Aorta (tissue), 5 donors: ENCODE measurements around the gene FGD1. TPM values are rescaled to one million over a fixed set of nuclear protein-coding genes. Genes with fewer than 3 reads are reported as not detected.

Experiments used
- ATAC-seq: fragments of 200-7000 bp; cut with Tn5 transposase; one replicate; pipeline ENCODE4 v1.9.1; 2022; ENCODE audit warnings: moderate library complexity; ENCODE audit not compliant: low FRiP score
- DNase-seq, 2 donors: peaks; one replicate each; pipeline ENCODE4 v3.0.0-alpha.2; 2020
- H3K27ac ChIP-seq, 2 donors: one replicate each; pipeline ENCODE4 v1.5.1; 2013; ENCODE audit warnings: low read length in 2 of 2, mild to moderate bottlenecking in 2 of 2, moderate library complexity in 2 of 2, control low read depth in 1 of 2, inconsistent platforms in 1 of 2, low read depth in 1 of 2
- H3K27me3 ChIP-seq, 2 donors: one replicate each; pipeline ENCODE4 v1.6.1; 2013; ENCODE audit warnings: control low read depth in 1 of 2, low read length in 1 of 2, mild to moderate bottlenecking in 1 of 2, moderate library complexity in 1 of 2; ENCODE audit not compliant: insufficient read depth in 2 of 2, control insufficient read depth in 1 of 2
- H3K36me3 ChIP-seq, 2 donors: one replicate each; pipeline ENCODE4 v1.6.1; 2013; ENCODE audit warnings: control low read depth in 1 of 2, low read length in 1 of 2, mild to moderate bottlenecking in 1 of 2; ENCODE audit not compliant: insufficient read depth in 2 of 2, control insufficient read depth in 1 of 2
- H3K4me1 ChIP-seq, 2 donors: one replicate each; pipeline ENCODE4 v1.6.1; 2013; ENCODE audit warnings: low read length in 2 of 2, control low read depth in 1 of 2, mild to moderate bottlenecking in 1 of 2, moderate library complexity in 1 of 2; ENCODE audit not compliant: insufficient read depth in 2 of 2, control insufficient read depth in 1 of 2
- H3K4me3 ChIP-seq, 2 donors: one replicate each; pipeline ENCODE4 v1.5.1; 2013; ENCODE audit warnings: low read length in 2 of 2, control low read depth in 1 of 2, mild to moderate bottlenecking in 1 of 2
- H3K9me3 ChIP-seq: one replicate; pipeline ENCODE4 v1.6.1; 2013; ENCODE audit warnings: mild to moderate bottlenecking, low read length; ENCODE audit not compliant: control insufficient read depth
- WGBS, 2 donors: extraction: QIAGEN DNeasy Blood & Tissue Kit; methylation state at CpG; one replicate each; pipeline ENCODE4 v1.1.7; 2013; 5-methylcytosine and 5-hydroxymethylcytosine counted together
- intact Hi-C, 2 donors: fragments of 100-400 bp; cut with DNase I; formaldehyde crosslinking; loops; one replicate each; pipeline versions ENCODE4 v1.14.2 to v1.15.0; 2022
- polyA plus RNA-seq, 2 donors: library from polyadenylated mRNA; stranded (reverse); fragments of 200-250 nt; gene quantifications; one replicate each; pipeline ENCODE4 v1.2.3, GENCODE V29; 2013
- total RNA-seq, 2 donors: library from RNA; stranded (reverse); fragmentation: NEBNext Ultra II Directional; extraction: Animal tissue kit (Norgen Biotek cat#: 25700); gene quantifications; one replicate each; pipeline ENCODE4 v1.2.1, GENCODE V29; 2021
- donor health status: healthy with polysubstance abuse.
- donor health status: Bipolar disorder and iron deficiency.
- donor health status: DM: no; HTN: no; CAD: no.
- donor health status: DM: no; HTN: no; CAD: no.
- donor health status: DM: yes; HTN: yes; CAD: no.

Gene FGD1
- total and polyA plus RNA-seq, 4 donors = 1.0 to 12.5 (median 6.5) TPM

DNA sequence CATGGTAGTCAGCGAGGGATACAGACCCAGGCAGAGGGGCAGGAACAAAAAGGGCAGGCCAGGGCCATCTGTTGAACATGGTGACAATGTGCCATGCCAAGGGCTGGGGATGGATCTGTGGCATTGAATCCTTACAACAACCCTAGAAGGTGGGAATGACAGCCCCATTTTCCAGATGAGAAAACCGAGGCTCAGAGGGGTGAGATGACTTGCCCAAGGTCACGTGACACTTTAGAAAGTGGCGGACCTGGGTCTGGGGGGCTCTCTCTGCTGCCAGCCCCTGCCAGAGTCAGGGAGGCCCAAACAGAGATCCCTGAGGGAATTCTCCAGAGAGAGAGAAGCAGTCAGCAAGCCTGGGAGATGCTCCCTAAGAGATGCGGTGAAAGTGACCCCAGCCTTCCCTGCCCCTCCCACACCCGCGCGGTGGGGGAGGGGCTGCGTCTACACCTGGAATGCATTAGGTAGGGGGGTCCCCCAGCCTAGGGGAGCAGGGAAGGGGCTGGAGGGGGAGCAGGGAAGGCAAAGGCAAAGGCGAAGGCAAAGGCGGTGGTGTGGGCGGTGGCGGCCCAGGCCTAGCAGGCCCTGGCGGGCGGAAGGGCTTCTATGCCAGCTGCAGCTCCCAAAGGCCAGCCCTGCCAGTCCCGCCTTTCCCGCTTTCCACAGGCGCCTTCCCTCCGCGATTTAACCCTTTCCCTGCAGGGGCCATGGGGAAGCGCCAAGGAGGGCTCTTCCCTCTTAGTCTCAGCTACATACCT lies 13.0 kb downstream of the FGD1 start:
- Histone ChIP-seq H3K27me3 (no peaks in the 10 kb centered on the region), H3K36me3 (no peaks in the 10 kb centered on the region), H3K27ac (peak overlapping the region; percentile 39 to 52), H3K4me3 (no peak overlapping the region), H3K9me3 (no peaks in the 10 kb centered on the region), H3K4me1 (no peaks in the 10 kb centered on the region)
- DNase-seq (peak; percentile 52 to 79), ATAC-seq (peak; percentile 61)
- intact Hi-C loops = loop anchor here in 1 of 2 donors (5.0 kb wide), 1 partner anchor 49 kb away; the partner anchor contains the start of gene GNL3L
- 13 to 17% methylated on average over 21 of the region's 21 CpGs for WGBS, 2 donors

GRCh38 chrX:54479136-54480111 lies 16.6 kb downstream of the FGD1 start:
- H3K36me3 ChIP-seq = no peaks in the 10 kb centered on the region
- intact Hi-C loops = loop anchor here in 1 of 2 donors (5.0 kb wide), 1 partner anchor 53 kb away; the partner anchor contains the start of gene GNL3L
- H3K4me3 ChIP-seq = no peak overlapping the region
- no peak for DNase-seq
- no peaks in the 10 kb centered on the region for H3K9me3 ChIP-seq
- no peaks in the 10 kb centered on the region for H3K27me3 ChIP-seq
- no peak for ATAC-seq
- H3K27ac ChIP-seq = peak overlapping the region in 1 of 2 donors; percentile 40
- no peaks in the 10 kb centered on the region for H3K4me1 ChIP-seq
- 28 to 43% methylated on average over 9 of the region's 9 CpGs for WGBS, 2 donors

- no peak overlapping the region for H3K4me3 ChIP-seq
- 76 to 92% methylated on average over 10 of the region's 10 CpGs for WGBS, 2 donors
- H3K27me3 ChIP-seq = no peaks in the 10 kb centered on the region
- no peak overlapping the region for H3K27ac ChIP-seq
- H3K9me3 ChIP-seq = no peaks in the 10 kb centered on the region
- H3K4me1 ChIP-seq = no peaks in the 10 kb centered on the region
- ATAC-seq = no peak
- H3K36me3 ChIP-seq = peaks cover 0 to 2% of the 10 kb centered on the region in 2 donors
- DNase-seq = no peak
- intact Hi-C loops = no loop called here
Measured at GRCh38 chrX:54473993-54474859, 21.8 kb downstream of the FGD1 start.

- Histone ChIP-seq H3K36me3 (peaks cover 0 to 2% of the 10 kb centered on the region in 2 donors), H3K27me3 (no peaks in the 10 kb centered on the region), H3K4me3 (no peak overlapping the region), H3K4me1 (no peaks in the 10 kb centered on the region), H3K9me3 (no peaks in the 10 kb centered on the region), H3K27ac (no peak overlapping the region)
- intact Hi-C loops = no loop called here
- DNase-seq (no peak), ATAC-seq (peak; percentile 22)
- WGBS, 2 donors = 79 to 85% methylated on average over 21 of the region's 21 CpGs
Measured at GRCh38 chrX:54470054-54470760, 25.8 kb downstream of the FGD1 start.

DNA sequence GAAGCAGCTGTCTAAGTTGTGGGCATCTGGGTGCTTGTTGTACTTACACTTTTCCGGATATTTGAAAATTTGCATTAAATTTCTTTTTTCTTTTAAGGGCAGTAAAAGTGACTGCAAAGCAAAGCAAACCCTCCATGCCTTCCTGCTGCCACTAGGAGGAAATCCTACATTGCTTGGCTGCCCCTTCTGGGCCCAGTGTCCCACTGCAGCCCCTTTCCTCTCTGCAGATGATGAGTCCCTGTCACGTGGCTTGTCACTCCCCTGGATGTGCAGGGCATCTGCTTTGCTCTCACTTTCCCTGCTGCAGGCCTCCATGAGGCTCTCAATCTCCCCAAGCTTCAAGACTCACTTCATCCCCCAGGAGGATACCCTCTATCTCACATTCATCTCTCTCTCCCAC lies 43.1 kb downstream of the FGD1 start:
- DNase-seq = no peak
- ATAC-seq = no peak
- Histone ChIP-seq H3K4me3 (no peak overlapping the region), H3K27ac (no peak overlapping the region), H3K9me3 (no peaks in the 10 kb centered on the region), H3K27me3 (no peaks in the 10 kb centered on the region), H3K4me1 (no peaks in the 10 kb centered on the region), H3K36me3 (peaks cover 0 to 8% of the 10 kb centered on the region in 2 donors)
- intact Hi-C loops = no loop called here
- WGBS, 2 donors = 35 to 44% methylated on average over 2 of the region's 2 CpGs

DNA sequence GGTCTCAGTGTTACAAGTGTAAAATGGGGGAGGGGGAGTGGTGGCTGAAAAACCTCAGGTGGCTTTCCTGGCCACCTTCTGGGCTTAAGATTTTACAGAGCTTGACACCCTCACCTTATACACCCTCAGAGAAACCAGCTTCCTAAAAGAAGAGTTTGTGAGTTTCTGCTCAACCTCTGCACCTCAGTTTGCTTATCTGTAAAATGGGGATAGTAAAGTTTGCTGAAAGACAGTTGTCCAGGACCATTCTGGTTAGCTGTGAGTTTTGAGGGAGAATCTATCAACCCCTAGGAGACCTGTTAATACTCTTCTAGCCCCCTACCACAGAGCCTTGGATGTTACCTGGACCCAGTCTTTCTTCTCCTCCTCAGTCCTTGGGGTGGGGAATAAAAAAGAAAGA lies 46.1 kb downstream of the FGD1 start:
- DNase-seq (no peak), ATAC-seq (no peak)
- Histone ChIP-seq H3K4me3 (no peak overlapping the region), H3K4me1 (no peaks in the 10 kb centered on the region), H3K27me3 (no peaks in the 10 kb centered on the region), H3K27ac (no peak overlapping the region), H3K9me3 (no peaks in the 10 kb centered on the region), H3K36me3 (peaks cover 0 to 2% of the 10 kb centered on the region in 2 donors)
- intact Hi-C loops = loop anchor here in 1 of 2 donors (10.0 kb wide), 2 partner anchors 85 to 405 kb away; partner anchors contain the start of genes GNL3L and PHF8

- ATAC-seq (no peak), DNase-seq (no peak)
- H3K27me3 ChIP-seq = no peaks in the 10 kb centered on the region
- H3K4me1 ChIP-seq = no peaks in the 10 kb centered on the region
- intact Hi-C loops = loop anchor here in 1 of 2 donors (10.0 kb wide), 2 partner anchors 87 to 403 kb away; partner anchors contain the start of genes GNL3L and PHF8
- no peak overlapping the region for H3K4me3 ChIP-seq
- no peak overlapping the region for H3K27ac ChIP-seq
- no peaks in the 10 kb centered on the region for H3K9me3 ChIP-seq
- H3K36me3 ChIP-seq = peaks cover 0 to 5% of the 10 kb centered on the region in 2 donors
- WGBS, 2 donors = 61 to 62% methylated on average over 5 of the region's 5 CpGs
Measured at GRCh38 chrX:54447461-54447860, 48.6 kb downstream of the FGD1 start.
